Measurements from ENCODE around the gene OS9. TPM values are rescaled to one million over a fixed set of nuclear protein-coding genes. Genes with fewer than 3 reads are reported as not detected.

The OS9 gene
- total RNA-seq, 2 donors from 2014 or later, result 103 to 104 TPM

- ATAC-seq (replicated peaks in 1 of 2), result no peak
- Mint-ChIP-seq H3K4me1 (ENCODE audit: low read depth) (peaks cover 45% of the 10 kb centered on the region), H3K9me3 (no peaks in the 10 kb centered on the region), H3K27me3 (ENCODE audit: low read depth) (no peaks in the 10 kb centered on the region), H3K27ac (no peak overlapping the region), H3K4me3 (no peak overlapping the region), H3K36me3 (ENCODE audit: insufficient read depth in 2 of 2) (peaks cover 6 to 15% of the 10 kb centered on the region in 2 donors)
- no peak for DNase-seq
These were observed 64.8 kb downstream of the OS9 start for GRCh38 chr12:57758552-57759359.

- peak; percentile 23 to 45 for DNase-seq
- H3K36me3 Mint-ChIP-seq (ENCODE audit: insufficient read depth in 2 of 2), result peaks cover 5 to 16% of the 10 kb centered on the region in 2 donors
- no peak for ATAC-seq (replicated peaks in 1 of 2)
These were observed 65.5 kb downstream of the OS9 start for GRCh38 chr12:57759360-57759980.

GRCh38 chr12:57760347-57760982 is 66.5 kb downstream of the OS9 start:
- Mint-ChIP-seq H3K27ac (no peak overlapping the region), H3K4me1 (ENCODE audit: low read depth) (peaks cover 50% of the 10 kb centered on the region), H3K9me3 (no peaks in the 10 kb centered on the region), H3K27me3 (ENCODE audit: low read depth) (no peaks in the 10 kb centered on the region), H3K4me3 (no peak overlapping the region), H3K36me3 (ENCODE audit: insufficient read depth in 2 of 2) (peaks cover 4 to 16% of the 10 kb centered on the region in 2 donors)
- DNase-seq (no peak), ATAC-seq (replicated peaks in 1 of 2) (no peak)

More at GRCh38 chr12:57759360-57759980, 65.5 kb downstream of the OS9 start:
- no peaks in the 10 kb centered on the region for H3K9me3 Mint-ChIP-seq
- no peak overlapping the region for H3K27ac Mint-ChIP-seq
- H3K4me1 Mint-ChIP-seq (ENCODE audit: low read depth), result peaks cover 45% of the 10 kb centered on the region
- no peaks in the 10 kb centered on the region for H3K27me3 Mint-ChIP-seq (ENCODE audit: low read depth)
- no peak overlapping the region for H3K4me3 Mint-ChIP-seq

GRCh38 chr12:57761391-57761998 is 67.6 kb downstream of the OS9 start:
- H3K27me3 Mint-ChIP-seq (ENCODE audit: low read depth), result no peaks in the 10 kb centered on the region
- peaks cover 49% of the 10 kb centered on the region for H3K4me1 Mint-ChIP-seq (ENCODE audit: low read depth)
- H3K36me3 Mint-ChIP-seq (ENCODE audit: insufficient read depth in 2 of 2), result peaks cover 0 to 16% of the 10 kb centered on the region in 2 donors
- no peaks in the 10 kb centered on the region for H3K9me3 Mint-ChIP-seq
- no peak overlapping the region for H3K27ac Mint-ChIP-seq
- DNase-seq (no peak), ATAC-seq (replicated peaks in 1 of 2) (no peak)
- H3K4me3 Mint-ChIP-seq, result no peak overlapping the region

- no peak for DNase-seq
- Mint-ChIP-seq H3K4me3 (no peak overlapping the region), H3K36me3 (ENCODE audit: insufficient read depth in 2 of 2) (peaks cover 0 to 10% of the 10 kb centered on the region in 2 donors), H3K4me1 (ENCODE audit: low read depth) (peaks cover 44% of the 10 kb centered on the region), H3K9me3 (no peaks in the 10 kb centered on the region), H3K27me3 (ENCODE audit: low read depth) (no peaks in the 10 kb centered on the region), H3K27ac (no peak overlapping the region)
- ATAC-seq (replicated peaks in 1 of 2), result no peak
These were observed 68.5 kb downstream of the OS9 start for GRCh38 chr12:57762463-57762862.

GRCh38 chr12:57763881-57764661 is 70.1 kb downstream of the OS9 start:
- Mint-ChIP-seq H3K27me3 (ENCODE audit: low read depth) (no peaks in the 10 kb centered on the region), H3K27ac (peak overlapping the region; percentile 34), H3K4me1 (ENCODE audit: low read depth) (peaks cover 38% of the 10 kb centered on the region), H3K36me3 (ENCODE audit: insufficient read depth in 2 of 2) (peaks cover 0 to 8% of the 10 kb centered on the region in 2 donors), H3K9me3 (no peaks in the 10 kb centered on the region), H3K4me3 (peak overlapping the region; percentile 89 to 90)
- no peak for DNase-seq
- ATAC-seq (replicated peaks in 1 of 2), result no peak

GRCh38 chr12:57764662-57765002 is 70.7 kb downstream of the OS9 start:
- H3K9me3 Mint-ChIP-seq, result no peaks in the 10 kb centered on the region
- DNase-seq (peak in 1 of 2 donors; percentile 31), ATAC-seq (replicated peaks in 1 of 2) (peak; percentile 20 to 30)
- peaks cover 33% of the 10 kb centered on the region for H3K4me1 Mint-ChIP-seq (ENCODE audit: low read depth)
- peaks cover 0 to 9% of the 10 kb centered on the region in 2 donors for H3K36me3 Mint-ChIP-seq (ENCODE audit: insufficient read depth in 2 of 2)
- H3K27me3 Mint-ChIP-seq (ENCODE audit: low read depth), result no peaks in the 10 kb centered on the region
- H3K4me3 Mint-ChIP-seq, result peak overlapping the region; percentile 89 to 90
- H3K27ac Mint-ChIP-seq, result no peak overlapping the region

GRCh38 chr12:57765003-57765697 is 71.2 kb downstream of the OS9 start:
- no peaks in the 10 kb centered on the region for H3K9me3 Mint-ChIP-seq
- H3K27ac Mint-ChIP-seq, result peak overlapping the region; percentile 25
- H3K4me1 Mint-ChIP-seq (ENCODE audit: low read depth), result peaks cover 34% of the 10 kb centered on the region
- H3K36me3 Mint-ChIP-seq (ENCODE audit: insufficient read depth in 2 of 2), result peaks cover 0 to 10% of the 10 kb centered on the region in 2 donors
- no peaks in the 10 kb centered on the region for H3K27me3 Mint-ChIP-seq (ENCODE audit: low read depth)
- peak; percentile 80 to 84 for ATAC-seq (replicated peaks in 1 of 2)
- H3K4me3 Mint-ChIP-seq, result peak overlapping the region; percentile 89 to 90
- DNase-seq, result peak; percentile 74 to 79

- Mint-ChIP-seq H3K27ac (peak overlapping the region; percentile 31), H3K36me3 (ENCODE audit: insufficient read depth in 2 of 2) (peaks cover 0 to 14% of the 10 kb centered on the region in 2 donors), H3K27me3 (ENCODE audit: low read depth) (no peaks in the 10 kb centered on the region), H3K4me1 (ENCODE audit: low read depth) (peaks cover 41% of the 10 kb centered on the region), H3K4me3 (peak overlapping the region; percentile 89 to 90), H3K9me3 (no peaks in the 10 kb centered on the region)
- peak; percentile 28 to 30 for DNase-seq
- peak; percentile 19 to 34 for ATAC-seq (replicated peaks in 1 of 2)
These were observed 71.9 kb downstream of the OS9 start for GRCh38 chr12:57765698-57766463.

GRCh38 chr12:57766464-57767304 is 72.8 kb downstream of the OS9 start, which contains the start of gene CYP27B1:
Gene CYP27B1, minus strand, starts transcription at chr12:57767078. Its CDS starts 37 bp downstream, at chr12:57767041.
- Mint-ChIP-seq H3K4me3 (peak within 1 kb of the TSS; percentile 89 to 90), H3K4me1 (ENCODE audit: low read depth) (peaks cover 49% of the 10 kb centered on the region), H3K27ac (peak within 1 kb of the TSS; percentile 39), H3K9me3 (no peaks in the 10 kb centered on the region), H3K27me3 (ENCODE audit: low read depth) (no peaks in the 10 kb centered on the region), H3K36me3 (ENCODE audit: insufficient read depth in 2 of 2) (peaks cover 0 to 16% of the 10 kb centered on the region in 2 donors)
- DNase-seq (peak in 1 of 2 donors; percentile 30), ATAC-seq (replicated peaks in 1 of 2) (peak in 1 of 2 donors; percentile 20)

- H3K4me1 Mint-ChIP-seq (ENCODE audit: low read depth), result peaks cover 52% of the 10 kb centered on the region
These were observed 73.4 kb downstream of the OS9 start for GRCh38 chr12:57767305-57767698.

More at GRCh38 chr12:57767305-57767698, 73.4 kb downstream of the OS9 start:
- Mint-ChIP-seq H3K27ac (no peak overlapping the region), H3K27me3 (ENCODE audit: low read depth) (no peaks in the 10 kb centered on the region), H3K9me3 (no peaks in the 10 kb centered on the region), H3K4me3 (peak overlapping the region; percentile 5 to 89), H3K36me3 (ENCODE audit: insufficient read depth in 2 of 2) (peaks cover 0 to 18% of the 10 kb centered on the region in 2 donors)
- DNase-seq (no peak), ATAC-seq (replicated peaks in 1 of 2) (no peak)
